ENCODE results near the gene UBE2F. TPM values are rescaled to one million over a fixed set of nuclear protein-coding genes. Genes with fewer than 3 reads are reported as not detected.
A peak's percentile ranks its signal among the peaks of the same experiment; 100 is the strongest.

Gene UBE2F
- total and polyA plus RNA-seq, 2 of the 13 experiments (the other 11 are each of a cell fraction or from before 2014, with no cell fraction given): 35.4 to 73.1 TPM

- no peak for DNase-seq (ENCODE audit: low spot score)
- 0 out of 2 replicates have a peak, but pooled peaks cover 5% of the 10 kb centered on the region for H3K4me1 ChIP-seq (ENCODE audit: insufficient read depth, low read length)
- H3K36me3 ChIP-seq (replicated peaks in 1 of 2; ENCODE audit: control insufficient read depth in 1 of 2, insufficient read depth in 2 of 2, low read length in 2 of 2): no peaks in the 10 kb centered on the region
- 30% methylated on average over 43 of the region's 64 CpGs for WGBS (ENCODE audit: low lambda C conversion rate)
- ChIA-PET POLR2A (no interaction called here), CTCF (ENCODE audit: low intra/inter-chr PET ratio, low total read pairs) (no interaction called here)
- H3K4me2 ChIP-seq (ENCODE audit: low read depth, low read length): peak overlapping the region; percentile 61
- H3K27ac ChIP-seq (ENCODE audit: extremely low read length, insufficient read depth, low read length): no peak overlapping the region
- H3K4me3 ChIP-seq (replicated peaks in 1 of 3; ENCODE audit: insufficient read depth in 1 of 3, low read depth in 2 of 3, low read length in 3 of 3): peak overlapping the region; percentile 32 to 58 (median 43); a peak in 5 of 6 replicates
- FAIRE-seq: no peak
- no peaks in the 10 kb centered on the region for H4K20me1 ChIP-seq (ENCODE audit: insufficient read depth, low read length)
- no peak overlapping the region for H2AFZ ChIP-seq (ENCODE audit: low read length)
- BruUV-seq (replicated peaks): no TSS peak
- in situ Hi-C loops (cut with HindIII; ENCODE audit: extremely low pct_ligation_motif_present, low pct_unique_long_range_greater_than_20kb): no loop called here
- no peaks in the 10 kb centered on the region for H3K79me2 ChIP-seq (ENCODE audit: insufficient read depth, low read length)
- peaks cover 11 to 55% of the 10 kb centered on the region in 2 experiments for H3K27me3 ChIP-seq (ENCODE audit: control insufficient read depth in 1 of 2, insufficient read depth in 2 of 2, low read length in 2 of 2)
- peak; percentile 64 for ATAC-seq
- intact Hi-C loops (cut with micrococcal nuclease; ENCODE audit: unreplicated experiment): loop anchor here (1.0 kb wide), 1 partner anchor 10 kb away; no protein-coding TSS in a partner anchor
- H3K9ac ChIP-seq (ENCODE audit: insufficient read depth, low read depth, low read length): no peak overlapping the region
- H3K9me3 ChIP-seq (ENCODE audit: low read length): no peaks in the 10 kb centered on the region
- TF ChIP-seq ZNF800 (CRISPR knock-in tag; IDR thresholded peaks at IDR 0.05) (peak; percentile 99), MYPOP (CRISPR knock-in tag; IDR thresholded peaks at IDR 0.05) (no peak), ZNF891 (CRISPR knock-in tag; IDR thresholded peaks at IDR 0.05) (no peak), ZNF850 (CRISPR knock-in tag; conservative IDR thresholded peaks at IDR 0.05) (no peak), MTA1 (CRISPR knock-in tag; IDR thresholded peaks at IDR 0.05; ENCODE audit: borderline replicate concordance) (0 out of 2 replicates have a peak, but pooled peaks have one; percentile 28), DMAP1 (CRISPR knock-in tag; IDR thresholded peaks at IDR 0.05) (no peak), ZNF180 (CRISPR knock-in tag; IDR thresholded peaks at IDR 0.05; ENCODE audit: borderline replicate concordance, low read depth) (no peak), ZNF687 (CRISPR knock-in tag; IDR thresholded peaks at IDR 0.05) (0 out of 2 replicates have a peak, but pooled peaks have one; percentile 18), TERF1 (CRISPR knock-in tag; IDR thresholded peaks at IDR 0.05) (no peak), CENPX (CRISPR knock-in tag; IDR thresholded peaks at IDR 0.05) (no peak), FOSL1 (CRISPR knock-in tag; IDR thresholded peaks at IDR 0.05; ENCODE audit: borderline replicate concordance) (no peak), ZNF234 (CRISPR knock-in tag; conservative IDR thresholded peaks at IDR 0.05) (no peak), PRPF4 (IDR thresholded peaks at IDR 0.05; ENCODE audit: low read depth, low read length, poor library complexity, severe bottlenecking) (no peak)
- TF ChIP-seq, protein P1, sequence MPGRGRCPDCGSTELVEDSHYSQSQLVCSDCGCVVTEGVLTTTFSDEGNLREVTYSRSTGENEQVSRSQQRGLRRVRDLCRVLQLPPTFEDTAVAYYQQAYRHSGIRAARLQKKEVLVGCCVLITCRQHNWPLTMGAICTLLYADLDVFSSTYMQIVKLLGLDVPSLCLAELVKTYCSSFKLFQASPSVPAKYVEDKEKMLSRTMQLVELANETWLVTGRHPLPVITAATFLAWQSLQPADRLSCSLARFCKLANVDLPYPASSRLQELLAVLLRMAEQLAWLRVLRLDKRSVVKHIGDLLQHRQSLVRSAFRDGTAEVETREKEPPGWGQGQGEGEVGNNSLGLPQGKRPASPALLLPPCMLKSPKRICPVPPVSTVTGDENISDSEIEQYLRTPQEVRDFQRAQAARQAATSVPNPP (CRISPR knock-in tag; IDR thresholded peaks at IDR 0.05): no peak
Observed at GRCh38 chr2:237955640-237956401, 11.0 kb upstream of the UBE2F start.
